OCI-LY3 (cell line): ENCODE results near the gene TAS2R41.

Experiments used
- H2AFZ ChIP-seq: fragments of 200-600, 300-600 bp; shearing (Covaris generic); 2 replicates; pipeline ENCODE4 v1.6.0; 2014; ENCODE audit warnings: antibody characterized with exemption, low read depth, low read length
- H3K27ac ChIP-seq: fragments of 200-600, 300-600 bp; sonication (generic); 2 replicates; pipeline ENCODE4 v1.5.1; 2014; ENCODE audit warnings: mild to moderate bottlenecking, low read length, moderate library complexity, mixed read lengths
- H3K27me3 ChIP-seq: fragments of 200-600, 300-600 bp; sonication (generic); 2 replicates; pipeline ENCODE4 v1.6.1; 2014; ENCODE audit warnings: low read depth, low read length, mixed read lengths
- H3K36me3 ChIP-seq: fragments of 200-600, 300-600 bp; sonication (generic); replicated peaks from 2 replicates; pipeline ENCODE3; 2014; ENCODE audit warnings: low read depth, low read length, mixed read lengths
- H3K4me1 ChIP-seq: fragments of 300-600, 200-600 bp; sonication (generic); 2 replicates; pipeline ENCODE4 v1.6.1; 2014; ENCODE audit warnings: low read length, mixed read lengths
- H3K4me2 ChIP-seq: fragments of 200-600, 300-600 bp; sonication (generic); 2 replicates; pipeline ENCODE4 v1.6.1; 2014; ENCODE audit warnings: low read length, mixed read lengths
- H3K4me3 ChIP-seq: fragments of 300-600, 200-600 bp; sonication (generic); 2 replicates; pipeline ENCODE4 v1.5.1; 2014; ENCODE audit warnings: antibody characterized with exemption, mild to moderate bottlenecking, low read length, moderate library complexity
- H3K79me2 ChIP-seq: fragments of 300-600, 200-600 bp; shearing (Covaris generic); 2 replicates; pipeline ENCODE4 v1.6.1; 2014; ENCODE audit warnings: mild to moderate bottlenecking, low read length, mixed read lengths
- H3K9ac ChIP-seq: fragments of 300-600, 200-600 bp; shearing (Covaris generic); 2 replicates; pipeline ENCODE4 v1.6.0; 2014; ENCODE audit warnings: mild to moderate bottlenecking, low read length, moderate library complexity
- H3K9me3 ChIP-seq: fragments of 200-600, 300-600 bp; shearing (Covaris generic); 2 replicates; pipeline ENCODE4 v1.6.1; 2014; ENCODE audit warnings: low read length, mixed read lengths; ENCODE audit not compliant: insufficient read depth
- H4K20me1 ChIP-seq: fragments of 200-600, 300-600 bp; sonication (generic); 2 replicates; pipeline ENCODE4 v1.6.1; 2016; ENCODE audit warnings: low read length, mixed read lengths; ENCODE audit not compliant: insufficient read depth
- CTCF ChIP-seq: fragments of 200-600, 300-600 bp; sonication (generic); IDR thresholded peaks from 2 replicates; pipeline ENCODE4 v1.5.1; 2014; ENCODE audit warnings: antibody characterized with exemption, low read length, low read depth
- EZH2phosphoT487 ChIP-seq: fragments of 200-600 bp; shearing (Covaris generic); IDR thresholded peaks from 2 replicates; pipeline ENCODE4 v1.6.1; 2018; ENCODE audit warnings: antibody characterized with exemption, mixed run types, low read depth

The TAS2R41 gene

GRCh38 chr7:143492799-143493739 is 15.4 kb downstream of the TAS2R41 start:
- no peak overlapping the region for H3K4me3 ChIP-seq
- H2AFZ ChIP-seq: no peak overlapping the region
- no peaks in the 10 kb centered on the region for H3K36me3 ChIP-seq
- no peak for TF ChIP-seq CTCF
- TF ChIP-seq EZH2phosphoT487: no peak
- no peaks in the 10 kb centered on the region for H4K20me1 ChIP-seq
- no peak overlapping the region for H3K9ac ChIP-seq
- peaks cover 11% of the 10 kb centered on the region for H3K4me1 ChIP-seq
- no peak overlapping the region for H3K4me2 ChIP-seq
- no peaks in the 10 kb centered on the region for H3K9me3 ChIP-seq
- no peaks in the 10 kb centered on the region for H3K79me2 ChIP-seq
- no peaks in the 10 kb centered on the region for H3K27me3 ChIP-seq
- H3K27ac ChIP-seq: no peak overlapping the region

- Histone ChIP-seq H3K27ac (no peak overlapping the region), H3K4me3 (no peak overlapping the region), H3K36me3 (no peaks in the 10 kb centered on the region), H3K4me2 (no peak overlapping the region), H3K9me3 (no peaks in the 10 kb centered on the region), H4K20me1 (no peaks in the 10 kb centered on the region), H3K4me1 (peaks cover 11% of the 10 kb centered on the region), H3K9ac (no peak overlapping the region), H3K79me2 (no peaks in the 10 kb centered on the region), H2AFZ (no peak overlapping the region), H3K27me3 (no peaks in the 10 kb centered on the region)
- no peak for TF ChIP-seq CTCF
- no peak for TF ChIP-seq EZH2phosphoT487
These were observed 16.1 kb downstream of the TAS2R41 start for GRCh38 chr7:143493751-143494150.

- H3K4me2 ChIP-seq: no peak overlapping the region
- H3K27ac ChIP-seq: no peak overlapping the region
- no peaks in the 10 kb centered on the region for H3K9me3 ChIP-seq
- no peak overlapping the region for H3K4me3 ChIP-seq
- peaks cover 11% of the 10 kb centered on the region for H3K4me1 ChIP-seq
- TF ChIP-seq EZH2phosphoT487 (no peak), CTCF (no peak)
- no peaks in the 10 kb centered on the region for H3K27me3 ChIP-seq
- no peaks in the 10 kb centered on the region for H3K36me3 ChIP-seq
- H3K9ac ChIP-seq: no peak overlapping the region
- no peaks in the 10 kb centered on the region for H4K20me1 ChIP-seq
- no peak overlapping the region for H2AFZ ChIP-seq
- no peaks in the 10 kb centered on the region for H3K79me2 ChIP-seq
These were observed 16.9 kb downstream of the TAS2R41 start for GRCh38 chr7:143494622-143495021.

- Histone ChIP-seq H3K36me3 (no peaks in the 10 kb centered on the region), H3K27ac (no peak overlapping the region), H3K4me1 (peaks cover 11% of the 10 kb centered on the region), H4K20me1 (no peaks in the 10 kb centered on the region), H2AFZ (no peak overlapping the region), H3K9me3 (no peaks in the 10 kb centered on the region), H3K9ac (no peak overlapping the region), H3K27me3 (0 out of 2 replicates have a peak, but pooled peaks cover 7% of the 10 kb centered on the region), H3K79me2 (no peaks in the 10 kb centered on the region), H3K4me3 (no peak overlapping the region), H3K4me2 (no peak overlapping the region)
- no peak for TF ChIP-seq EZH2phosphoT487
- no peak for TF ChIP-seq CTCF
These were observed 18.2 kb downstream of the TAS2R41 start for GRCh38 chr7:143495851-143496250.
